HG02678 (cell line): ENCODE results near the gene HOTAIR.

ENCODE experiments used
- ATAC-seq: cut with Tn5 transposase; IDR thresholded peaks from one replicate; pipeline ENCODE4 v1.9.1; 2021; ENCODE audit warnings: mild to moderate bottlenecking, moderate library complexity; ENCODE audit not compliant: unreplicated experiment

The HOTAIR gene

DNA sequence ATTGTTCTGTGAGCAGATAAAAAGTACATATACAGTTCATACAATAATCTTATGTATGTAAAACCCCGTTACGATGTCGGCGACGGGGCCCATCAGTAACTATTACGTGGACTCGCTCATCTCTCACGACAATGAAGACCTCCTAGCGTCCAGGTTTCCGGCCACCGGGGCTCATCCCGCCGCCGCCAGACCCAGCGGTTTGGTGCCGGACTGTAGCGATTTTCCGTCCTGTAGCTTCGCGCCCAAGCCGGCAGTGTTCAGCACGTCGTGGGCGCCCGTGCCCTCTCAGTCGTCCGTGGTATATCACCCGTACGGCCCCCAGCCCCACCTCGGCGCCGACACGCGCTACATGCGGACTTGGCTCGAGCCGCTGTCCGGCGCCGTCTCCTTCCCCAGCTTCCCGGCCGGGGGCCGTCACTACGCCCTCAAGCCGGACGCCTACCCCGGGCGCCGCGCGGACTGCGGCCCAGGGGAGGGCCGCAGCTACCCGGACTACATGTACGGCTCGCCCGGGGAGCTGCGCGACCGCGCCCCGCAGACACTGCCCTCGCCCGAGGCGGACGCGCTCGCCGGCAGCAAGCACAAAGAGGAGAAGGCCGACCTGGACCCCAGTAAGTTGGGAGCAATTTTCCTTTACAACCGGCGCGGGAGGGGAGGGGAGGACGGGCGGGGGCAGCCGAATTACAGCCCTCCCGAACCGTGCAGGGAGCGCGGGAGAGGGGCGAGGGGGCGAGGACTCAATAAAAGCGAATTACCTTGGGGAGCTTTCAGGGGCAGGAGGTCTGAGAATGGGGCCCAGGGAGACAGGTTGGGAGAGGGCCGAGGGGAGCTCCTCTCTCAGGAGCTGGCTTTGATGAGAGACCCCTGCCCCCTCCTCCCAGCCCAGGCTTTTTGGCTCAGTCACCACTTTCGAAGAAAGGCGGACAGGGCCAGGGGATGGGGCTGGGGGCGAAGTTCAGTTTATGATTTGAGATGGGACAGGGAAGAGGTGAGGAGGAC is 25.7 kb upstream of the HOTAIR start, which contains the start of gene HOXC9:
HOXC9 (plus strand) TSS at position 46 of the 999 bp plus-strand sequence; CDS start at position 74, 28 bp downstream.
- ATAC-seq, result no peak

DNA sequence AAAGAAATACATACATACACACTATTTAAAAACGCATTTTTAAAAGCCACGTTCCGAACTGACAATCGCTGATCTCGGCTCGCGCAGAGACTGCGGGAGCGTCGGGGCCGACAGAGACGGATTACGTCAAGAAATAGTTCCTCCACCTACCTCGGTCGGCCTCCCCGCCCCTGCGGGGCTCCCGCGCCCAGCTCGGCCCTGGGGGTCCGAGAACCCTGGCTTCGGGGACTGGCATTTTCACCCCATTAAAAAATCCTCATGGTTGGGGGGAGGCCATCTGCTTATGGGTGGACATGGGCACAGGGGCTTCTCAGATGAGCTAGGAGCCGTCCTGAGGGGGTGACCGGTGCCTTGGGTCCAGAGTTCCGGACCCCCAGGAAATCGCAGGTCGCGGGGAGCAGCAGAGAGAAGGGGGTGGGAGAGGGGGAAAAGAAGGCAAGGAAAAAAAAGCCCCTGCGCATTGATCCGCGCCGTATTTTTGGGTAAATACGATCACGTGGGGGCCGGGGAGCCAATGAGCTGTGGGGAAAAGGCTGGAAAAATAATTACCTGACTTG is 24.9 kb upstream of the HOTAIR start:
- no peak for ATAC-seq

DNA sequence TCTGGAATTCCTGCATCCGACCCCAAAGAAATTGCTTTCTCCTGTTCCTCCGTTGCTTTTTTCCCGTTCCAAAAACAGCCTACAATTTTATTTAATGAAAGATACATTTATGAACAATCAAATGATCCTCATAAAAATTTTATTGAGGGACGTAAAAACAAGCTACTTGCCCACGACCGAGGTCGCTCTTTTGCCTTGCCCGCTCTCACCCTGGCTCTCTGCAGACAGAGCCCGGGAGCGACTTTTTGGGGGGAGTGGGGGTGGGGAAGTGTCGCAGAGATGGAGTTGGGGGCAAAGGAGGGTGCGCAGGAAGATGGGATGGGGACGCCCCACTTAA is 24.1 kb upstream of the HOTAIR start:
- ATAC-seq, result no peak

DNA sequence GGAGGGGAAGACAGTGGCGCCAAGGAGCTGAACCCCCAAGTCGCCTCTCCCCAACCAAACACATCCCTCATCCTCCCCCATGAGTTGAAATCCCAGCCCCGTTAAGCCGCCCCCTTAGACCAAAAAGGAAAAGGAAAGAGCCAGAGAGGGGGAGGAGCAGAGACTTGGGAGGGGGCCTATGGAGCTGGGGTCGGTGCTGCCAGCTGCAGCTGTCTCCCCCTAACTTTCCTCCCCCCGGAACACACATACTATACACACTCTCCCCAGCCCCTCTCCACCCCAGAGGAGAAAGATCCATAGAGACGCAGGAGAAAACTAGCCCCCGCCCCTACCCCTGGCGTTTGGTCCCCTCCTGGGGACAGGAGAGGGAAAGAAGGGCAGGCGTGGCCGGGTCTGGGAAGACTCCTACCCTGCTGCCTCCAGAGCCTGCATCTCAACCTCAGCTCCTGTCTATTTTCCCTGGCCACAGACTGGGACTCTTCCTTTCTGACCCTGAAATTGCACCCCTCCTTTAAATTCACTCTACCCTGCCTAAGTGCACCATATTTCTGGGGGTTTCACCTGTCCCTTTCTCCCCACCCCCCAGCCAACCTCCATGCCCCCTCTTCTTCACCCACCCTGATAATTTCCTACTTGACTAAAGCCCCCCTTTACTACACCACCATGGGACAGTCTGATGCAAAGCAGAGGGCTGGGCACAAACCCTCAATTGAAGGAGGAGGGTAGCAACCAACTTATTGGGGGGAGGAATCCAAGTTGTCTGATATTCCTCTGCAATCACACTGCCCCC is 23.6 kb upstream of the HOTAIR start:
- ATAC-seq, result no peak

DNA sequence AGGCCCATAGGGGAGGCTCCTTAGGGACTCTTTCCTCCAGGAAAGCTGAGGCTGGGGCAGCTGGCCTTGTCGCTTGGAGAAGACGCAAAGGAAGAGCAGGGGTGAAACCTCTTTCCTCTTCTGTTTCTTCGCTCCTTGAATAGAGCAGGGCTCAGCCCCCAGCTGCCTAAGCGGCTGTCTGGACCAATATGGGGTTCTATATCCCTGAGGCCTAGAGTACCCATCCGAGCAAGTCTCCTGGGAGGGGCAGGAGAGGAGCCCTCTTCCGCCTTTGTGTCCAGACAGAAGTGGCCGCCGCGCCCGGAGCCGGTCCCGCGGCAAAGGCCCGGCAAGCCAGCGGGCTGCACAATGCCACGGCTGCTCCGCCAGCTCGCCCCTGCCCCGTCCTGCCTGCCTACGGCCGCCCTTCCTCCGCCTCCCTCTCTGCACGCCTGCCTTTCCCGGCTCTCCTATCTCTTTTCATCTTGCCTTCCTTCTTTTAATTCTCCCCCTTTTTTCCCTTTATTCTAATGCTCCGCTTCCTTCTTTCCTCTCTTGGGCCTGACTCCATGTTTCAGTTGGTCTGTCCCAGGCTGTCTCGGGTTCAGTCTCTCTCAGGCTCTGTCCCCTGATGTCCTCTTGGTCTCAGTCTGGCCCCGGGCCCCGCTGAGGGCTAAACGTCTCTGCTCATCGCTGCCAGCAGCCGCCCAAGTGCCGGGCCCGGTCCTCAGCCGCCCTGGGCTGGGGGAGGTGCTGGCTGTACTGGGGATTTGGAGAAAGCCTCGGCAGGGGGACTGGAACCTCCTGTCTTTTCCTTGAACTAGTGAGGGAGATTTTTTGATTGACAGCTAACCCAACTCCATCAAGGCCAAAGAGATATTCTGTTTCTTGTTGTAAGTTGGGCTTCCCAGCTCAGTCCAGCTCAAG is 22.7 kb upstream of the HOTAIR start:
- no peak for ATAC-seq

DNA sequence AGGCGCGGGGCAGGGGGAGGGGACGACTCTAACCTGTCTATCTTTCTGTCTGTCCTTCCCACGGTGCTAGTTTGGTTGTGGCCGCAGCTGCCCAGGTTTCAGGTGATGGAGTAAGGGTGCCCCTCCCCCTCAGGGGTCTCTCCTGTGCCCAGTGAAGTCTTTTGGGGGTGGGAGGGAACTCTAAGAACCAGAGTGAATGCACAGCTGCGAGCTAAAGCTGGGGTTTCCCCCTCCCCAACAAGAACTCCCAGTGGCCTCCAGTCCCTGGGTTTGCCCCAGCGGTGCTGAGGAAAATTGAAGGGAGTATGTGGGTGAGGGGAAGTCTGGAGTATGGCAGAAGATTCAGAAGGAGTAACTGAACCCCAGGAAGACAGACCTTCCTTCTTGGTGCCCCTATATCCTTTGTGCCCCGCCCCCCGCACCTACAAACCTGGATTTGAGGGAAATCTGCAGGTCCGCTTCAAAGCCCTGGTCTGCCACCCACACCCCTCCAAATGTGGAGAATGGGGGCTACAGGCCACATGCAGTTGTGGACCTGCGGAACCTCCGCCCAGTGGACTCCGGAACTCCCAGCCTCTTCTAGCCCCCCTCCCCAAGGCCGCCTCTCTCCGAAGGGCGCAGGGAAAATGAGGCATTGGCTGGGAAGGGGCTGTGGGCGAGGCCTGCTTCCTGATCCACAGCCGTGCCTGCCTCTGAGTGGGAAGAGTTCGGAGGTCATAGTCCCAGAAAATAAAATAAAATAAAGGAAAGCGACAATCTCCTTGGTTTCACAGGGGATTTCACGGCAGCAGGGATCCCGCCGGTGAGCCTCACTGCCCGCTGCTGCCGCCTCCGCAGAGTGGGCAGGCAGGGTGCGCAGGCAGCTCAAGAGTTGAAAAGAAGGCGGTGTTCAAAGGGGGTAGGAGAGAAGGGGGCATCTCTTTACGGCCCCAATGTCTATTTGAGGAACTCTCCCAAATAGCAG is 21.8 kb upstream of the HOTAIR start:
- ATAC-seq, result no peak

DNA sequence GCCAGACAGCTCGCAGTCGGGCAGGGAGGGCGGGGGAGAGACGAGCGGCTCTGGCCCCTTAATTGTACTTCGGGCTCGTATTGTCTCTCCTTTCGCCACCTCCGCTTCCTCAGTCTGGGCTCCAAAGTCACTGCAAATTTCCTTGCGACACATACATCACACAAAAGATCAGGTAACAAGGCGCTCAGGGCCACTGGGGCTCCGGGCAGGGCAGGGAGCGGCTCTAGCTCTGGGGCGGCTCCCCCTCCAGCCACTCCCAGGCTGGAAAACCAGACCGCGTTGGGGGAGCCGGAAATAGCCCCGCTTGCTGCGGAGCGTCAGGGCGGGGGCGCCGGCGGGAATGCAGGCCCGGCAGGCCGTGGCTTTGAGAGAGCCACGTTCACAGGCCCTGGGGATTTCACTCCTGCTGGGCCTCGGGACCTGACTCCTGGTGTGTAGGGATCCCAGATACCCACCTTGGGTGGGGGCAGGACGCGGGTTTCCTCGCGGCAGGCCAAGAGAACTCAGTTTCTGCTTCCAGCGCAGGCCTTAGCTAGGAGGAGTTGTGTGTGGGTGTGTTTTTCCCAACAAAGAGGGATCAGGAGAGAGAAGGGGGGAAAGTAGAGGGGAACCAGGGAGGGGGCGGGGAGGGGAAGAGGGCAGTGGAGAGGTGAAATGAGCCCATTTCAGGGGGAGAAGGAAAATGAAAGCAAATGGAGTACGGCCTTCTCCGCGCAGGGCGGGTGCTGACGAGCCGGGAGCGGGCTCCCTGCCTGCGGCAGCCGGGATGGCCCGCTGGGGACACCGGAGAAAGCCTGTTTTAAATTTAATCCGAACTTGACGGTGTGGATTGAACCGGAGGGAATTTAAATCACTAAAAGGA is 20.9 kb upstream of the HOTAIR start:
- ATAC-seq, result no peak

DNA sequence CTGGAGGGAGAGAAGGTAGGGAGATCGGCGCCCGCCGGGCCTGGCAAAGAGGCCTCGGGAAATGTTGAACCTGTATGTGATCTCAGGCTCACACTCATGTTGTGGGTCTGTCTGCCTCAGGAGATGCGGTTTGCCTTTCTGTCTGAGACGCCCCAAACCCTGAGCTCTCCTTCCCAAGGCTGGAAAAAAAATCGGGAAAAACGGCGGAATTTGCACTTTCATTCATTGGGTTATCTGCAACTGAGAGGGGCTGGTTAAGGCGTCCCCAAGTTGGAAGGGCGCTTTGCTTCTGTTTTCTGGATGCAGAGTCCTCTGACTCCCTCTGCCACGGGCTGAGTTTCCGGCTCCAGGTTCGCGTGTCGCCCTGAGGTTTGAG is 20.2 kb upstream of the HOTAIR start:
- no peak for ATAC-seq

DNA sequence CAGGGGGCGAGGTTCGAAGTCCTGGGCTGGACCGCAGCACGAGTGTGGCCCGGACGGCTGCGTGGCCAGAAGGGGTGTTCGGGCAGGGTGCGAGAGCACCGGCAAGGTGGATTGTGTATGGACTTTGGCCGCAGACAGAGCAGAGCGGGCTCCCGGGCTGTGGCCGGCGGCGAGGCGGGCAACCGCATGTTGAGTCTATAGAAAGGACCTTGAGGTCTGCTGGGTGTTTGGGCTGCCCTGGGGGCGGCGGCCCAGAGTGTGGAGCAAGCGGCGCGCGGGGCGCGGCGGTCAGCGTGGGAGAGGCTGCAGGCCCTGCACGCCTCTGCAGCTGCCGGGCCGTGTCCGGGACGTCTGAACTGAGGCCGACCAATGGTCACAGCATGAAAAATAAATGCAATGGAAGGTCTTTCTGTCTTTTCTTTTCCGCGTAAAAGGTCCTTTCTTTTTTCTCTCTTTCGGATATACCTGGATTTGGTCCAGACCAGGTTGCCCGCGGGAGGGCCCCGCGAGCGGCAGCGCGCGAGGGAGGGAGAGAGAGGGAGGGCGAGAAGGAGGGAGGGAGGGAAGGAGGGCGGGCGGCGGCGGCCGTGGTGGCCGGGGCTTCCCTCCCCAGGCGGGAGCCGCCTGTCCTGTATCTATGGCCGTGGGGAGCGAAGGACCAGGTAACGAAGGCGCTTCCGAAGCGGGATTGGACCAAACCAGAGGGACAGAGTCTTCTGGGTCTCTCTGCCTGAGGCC is 19.7 kb upstream of the HOTAIR start:
- no peak for ATAC-seq

DNA sequence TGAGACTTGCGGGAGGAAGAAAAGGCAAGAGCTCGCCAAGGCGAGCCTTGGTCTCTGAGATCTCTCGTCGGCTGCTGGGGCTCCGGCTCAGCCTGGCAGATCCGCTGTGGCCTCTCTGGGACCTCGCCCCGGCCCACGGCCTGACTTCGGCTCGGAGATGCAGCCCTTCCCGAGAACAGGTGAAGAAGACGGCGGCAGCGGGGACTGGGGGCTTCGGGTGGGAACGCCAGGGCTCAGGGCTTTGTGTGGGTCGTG is 19.2 kb upstream of the HOTAIR start:
- no peak for ATAC-seq

DNA sequence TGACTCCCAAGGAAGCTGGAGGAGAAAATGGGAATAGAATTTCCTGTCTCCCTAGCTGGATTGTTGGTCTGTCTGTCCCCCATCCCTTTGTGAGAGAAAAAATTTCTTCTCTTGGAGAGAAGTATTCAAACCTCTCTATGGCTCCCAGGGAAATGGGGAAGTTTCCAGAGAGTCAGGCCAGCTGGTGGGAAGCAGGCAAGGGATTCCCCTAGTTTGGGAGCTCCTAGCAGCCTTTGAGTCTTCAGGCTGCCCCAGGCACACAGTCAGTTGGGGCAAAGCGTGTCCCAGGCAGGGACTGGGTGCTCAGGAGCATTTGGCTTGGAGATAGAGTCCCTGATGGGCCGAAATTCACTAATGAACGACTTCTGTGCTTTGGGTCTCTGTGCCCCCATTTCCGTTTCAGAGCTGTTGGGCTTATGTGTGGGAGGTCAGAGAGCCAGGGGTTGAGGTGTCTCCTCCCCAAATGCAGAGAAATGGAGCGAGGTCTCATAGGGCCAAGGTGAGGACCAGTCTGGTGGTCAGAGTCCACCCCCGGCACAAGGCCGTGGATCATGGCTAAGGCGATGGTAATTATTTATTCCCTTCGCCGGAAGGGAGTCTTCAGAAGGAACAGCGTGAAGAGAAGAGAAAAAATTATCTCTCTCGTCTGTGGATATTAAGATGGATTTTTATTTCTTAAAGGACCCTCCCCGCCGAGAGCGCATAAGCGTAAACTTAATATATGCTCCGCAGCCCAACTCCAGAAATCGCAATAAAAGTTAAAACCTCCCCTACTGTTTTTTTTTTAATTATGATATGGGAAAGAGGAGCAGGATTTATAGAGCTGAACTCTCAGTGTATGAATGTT is 18.6 kb upstream of the HOTAIR start:
- no peak for ATAC-seq

DNA sequence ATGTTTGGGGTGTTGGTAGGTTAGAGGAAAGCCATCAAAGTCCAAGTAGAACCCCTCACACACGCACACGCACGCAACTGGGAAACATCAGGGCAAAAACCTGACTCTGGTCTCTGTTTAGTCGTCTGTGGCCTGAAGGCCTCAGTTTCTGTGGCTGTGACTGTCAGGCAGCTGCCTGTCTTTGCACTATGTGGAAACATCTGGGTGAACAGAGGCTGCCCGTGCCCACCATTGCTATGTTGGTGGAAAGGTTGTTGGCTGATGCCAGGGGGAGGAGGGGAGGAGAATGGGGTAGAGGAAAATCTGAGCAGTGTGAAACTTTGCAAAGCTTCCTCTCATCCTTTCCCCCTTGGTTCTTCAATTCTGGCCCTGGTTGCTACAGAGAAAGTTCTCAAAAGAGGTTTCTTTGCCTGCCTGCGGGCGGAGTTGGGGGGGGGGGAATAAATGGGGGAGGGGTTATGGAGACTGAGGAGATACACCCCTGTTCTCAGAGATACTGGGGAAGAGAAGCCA is 17.7 kb upstream of the HOTAIR start:
- ATAC-seq, result no peak

DNA sequence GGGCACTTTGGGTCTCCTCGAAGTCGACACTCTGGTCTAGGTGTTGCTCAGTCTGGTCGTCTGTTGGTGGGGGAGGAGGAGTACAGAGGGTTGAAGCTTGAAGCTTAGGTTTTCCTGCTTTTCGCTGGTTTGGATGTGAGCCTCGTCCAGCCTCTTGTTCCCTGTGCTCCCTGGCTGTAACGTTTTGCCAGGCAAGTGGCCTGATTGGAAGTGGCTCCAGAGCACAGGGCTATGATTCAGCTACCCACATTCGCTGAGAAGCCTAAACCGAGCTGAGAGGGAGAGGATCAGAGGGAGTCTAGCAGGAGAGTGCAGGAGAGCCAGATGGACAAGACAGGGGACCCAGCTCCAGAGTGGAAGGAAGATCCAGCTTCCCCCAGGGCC is 16.3 kb upstream of the HOTAIR start:
- no peak for ATAC-seq

DNA sequence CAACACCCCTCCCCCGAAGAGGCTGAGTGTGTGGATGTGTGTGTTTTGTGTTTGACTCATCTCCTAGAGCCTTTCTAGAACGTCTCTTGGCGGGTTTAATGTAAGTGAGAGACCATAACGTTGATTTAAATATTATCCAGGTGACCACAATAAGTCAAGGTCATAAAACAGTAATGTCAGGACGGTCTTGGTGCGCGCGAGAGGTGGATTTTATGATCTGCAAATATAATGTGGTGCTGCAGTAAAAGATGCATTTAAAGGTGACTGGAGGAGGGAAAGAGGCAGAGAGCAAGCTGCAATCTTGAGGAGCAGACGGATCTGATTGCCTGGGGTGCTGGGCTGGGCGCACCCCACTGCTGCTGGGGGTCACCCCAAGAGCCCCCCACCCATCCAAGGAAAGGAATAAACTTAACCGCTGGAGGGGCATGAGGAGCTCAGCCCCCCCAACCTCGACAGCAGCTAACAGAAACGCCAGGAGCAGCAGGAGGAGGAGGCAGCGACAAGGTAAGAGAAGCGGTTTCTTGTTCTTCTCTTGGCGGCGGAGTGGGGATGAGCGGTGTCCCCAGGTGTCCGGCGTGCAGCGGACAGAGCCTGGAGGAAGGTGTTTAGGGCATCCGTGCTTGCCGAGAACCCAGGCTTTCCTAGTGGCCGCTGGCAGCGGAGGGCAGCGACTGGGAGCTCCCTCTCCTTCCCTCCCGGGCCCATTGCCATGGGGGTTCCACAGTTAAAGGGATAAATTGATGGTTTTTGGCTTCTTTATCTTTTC is 15.7 kb upstream of the HOTAIR start:
- ATAC-seq, result no peak

DNA sequence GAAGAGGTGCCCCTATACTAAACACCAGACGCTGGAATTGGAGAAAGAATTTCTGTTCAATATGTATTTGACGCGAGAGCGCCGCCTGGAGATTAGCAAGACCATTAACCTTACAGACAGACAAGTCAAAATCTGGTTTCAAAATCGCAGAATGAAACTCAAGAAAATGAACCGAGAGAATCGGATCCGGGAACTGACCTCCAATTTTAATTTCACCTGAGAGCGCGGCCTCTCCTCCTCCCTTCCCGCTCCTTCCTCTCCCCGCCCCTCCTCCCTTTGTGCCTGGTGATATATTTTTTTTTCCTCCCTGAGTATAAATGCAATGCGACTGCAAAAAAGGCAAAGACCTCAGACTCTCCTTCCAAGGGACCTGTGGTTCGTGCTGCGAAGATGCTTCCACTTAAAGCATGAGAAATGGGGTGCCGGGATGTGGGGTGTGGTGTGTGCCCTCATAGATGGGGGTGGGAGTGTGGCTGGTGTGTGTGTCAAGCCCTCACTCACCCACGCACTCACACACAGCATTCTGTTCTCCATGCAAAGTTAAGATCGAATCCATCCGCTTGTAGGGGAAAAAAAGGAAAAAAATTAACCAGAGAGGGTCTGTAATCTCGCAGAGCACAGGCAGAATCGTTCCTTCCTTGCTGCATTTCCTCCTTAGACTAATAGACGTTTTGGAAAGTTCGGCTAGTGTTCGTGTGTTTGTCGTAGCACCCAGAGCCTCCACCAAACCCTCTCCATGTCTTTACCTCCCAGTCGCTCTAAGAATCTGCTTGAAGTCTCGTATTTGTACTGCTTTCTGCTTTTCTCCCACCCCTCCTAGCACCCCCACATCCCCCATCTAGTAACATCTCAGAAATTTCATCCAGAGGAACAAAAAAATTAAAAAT is 14.7 kb upstream of the HOTAIR start:
- ATAC-seq, result no peak
